Activated CD8-positive, alpha-beta memory T cell treated with anti-CD3 and anti-CD28 coated beads for 4 hours (primary cell): ENCODE data around the gene SS18L1.

Experiments used
- DNase-seq, 2 donors: peaks; one replicate each; pipeline ENCODE4 v3.0.0-alpha.2; 2020; ENCODE audit warnings: low read depth in 2 of 2

Gene SS18L1

GRCh38 chr20:62225820-62226635 is 82.5 kb downstream of the SS18L1 start:
- DNase-seq = no peak

DNA sequence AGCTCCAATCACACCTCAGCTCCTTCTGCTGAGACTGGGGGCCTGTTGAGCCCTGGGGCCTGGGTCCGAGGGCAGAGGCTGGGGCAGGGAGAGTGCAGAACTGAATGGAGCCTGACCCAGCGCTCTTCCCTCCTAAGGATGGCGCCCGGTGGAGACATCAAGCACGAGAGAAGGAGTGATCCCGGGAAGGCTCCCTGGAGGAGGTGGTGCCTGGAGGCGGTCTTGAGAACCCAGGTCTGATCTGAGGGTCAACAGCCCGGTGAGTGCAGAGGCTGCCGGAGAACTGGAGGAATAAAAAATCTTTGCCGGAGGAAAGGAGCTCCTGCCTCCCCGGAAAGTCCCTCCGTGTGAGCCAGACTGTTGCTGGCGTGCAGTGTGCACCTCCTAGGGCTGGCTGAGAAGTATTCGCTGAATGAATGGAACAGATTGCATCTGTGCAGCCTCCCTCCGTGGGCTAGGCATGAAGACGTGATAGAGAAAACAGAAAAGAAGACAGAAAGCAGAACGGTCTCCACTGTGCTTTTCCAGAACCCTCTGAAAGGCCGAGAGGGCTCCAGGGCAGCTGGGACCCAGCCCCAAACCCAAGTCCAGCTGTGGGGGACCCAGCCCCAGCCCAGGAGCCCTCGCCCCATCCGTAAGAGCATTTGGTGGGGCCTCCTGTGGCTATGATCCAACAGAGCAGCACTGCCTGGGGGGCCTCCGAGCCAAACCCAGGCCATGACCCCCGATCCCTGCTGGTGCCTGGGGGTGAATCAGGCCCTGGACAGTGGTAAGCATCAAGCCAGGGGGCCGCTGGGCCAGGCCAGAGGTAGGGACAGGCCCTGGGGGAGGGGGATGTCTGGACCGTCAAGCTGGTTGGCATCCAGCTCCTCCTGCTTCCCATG is 83.4 kb downstream of the SS18L1 start:
- no peak for DNase-seq

- no peak for DNase-seq
Observed at GRCh38 chr20:62227591-62227976, 84.0 kb downstream of the SS18L1 start.

DNA sequence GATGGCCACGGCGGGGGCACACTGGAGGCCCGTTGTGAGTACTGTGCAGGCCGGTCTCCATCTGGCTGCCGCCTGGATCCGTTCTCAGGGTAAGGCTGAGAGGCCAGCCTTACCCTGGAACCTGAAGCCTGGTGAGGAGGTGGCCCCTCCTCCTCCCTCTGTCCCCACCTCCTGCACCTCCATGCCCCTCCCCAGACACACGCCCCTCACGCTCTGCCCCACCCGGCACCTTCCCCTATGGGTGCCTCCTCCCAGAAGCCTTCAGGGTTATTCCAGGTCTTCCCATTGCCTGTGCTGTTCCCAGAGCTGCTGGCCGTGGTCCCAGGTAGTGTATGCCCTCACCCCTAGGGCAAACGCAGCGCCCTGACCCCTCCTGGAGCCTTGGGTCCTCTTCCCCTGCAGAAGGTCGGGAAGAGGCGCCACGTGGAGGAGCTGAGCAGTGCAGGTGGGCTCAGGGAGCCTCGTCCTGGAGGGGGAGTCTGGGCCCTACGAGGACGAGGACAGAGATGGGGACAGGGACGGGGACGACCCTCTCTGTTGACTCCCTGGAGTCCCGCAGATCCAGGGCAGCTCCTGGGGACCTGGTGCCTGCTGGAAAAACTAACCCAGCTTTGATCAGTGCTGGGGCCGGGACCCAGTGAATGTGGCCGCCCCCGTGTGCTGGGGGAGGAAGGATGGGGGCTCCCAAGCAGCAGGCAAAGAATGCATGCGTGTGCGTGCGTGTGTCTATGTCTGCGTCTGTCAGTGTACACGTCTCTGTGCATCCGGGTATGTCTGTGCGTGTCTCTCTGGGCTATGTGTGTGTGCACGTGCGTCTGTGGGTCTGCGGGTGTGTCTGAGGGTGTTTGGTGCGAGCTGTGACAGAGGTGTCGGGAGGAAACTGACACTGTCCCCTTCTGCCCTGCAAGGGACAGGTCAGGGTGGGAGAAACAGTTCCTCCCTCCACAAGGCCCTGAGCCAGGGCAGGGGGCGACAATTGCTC is 84.7 kb downstream of the SS18L1 start:
- no peak for DNase-seq

- no peak for DNase-seq
Observed at GRCh38 chr20:62228982-62229545, 85.5 kb downstream of the SS18L1 start.

DNA sequence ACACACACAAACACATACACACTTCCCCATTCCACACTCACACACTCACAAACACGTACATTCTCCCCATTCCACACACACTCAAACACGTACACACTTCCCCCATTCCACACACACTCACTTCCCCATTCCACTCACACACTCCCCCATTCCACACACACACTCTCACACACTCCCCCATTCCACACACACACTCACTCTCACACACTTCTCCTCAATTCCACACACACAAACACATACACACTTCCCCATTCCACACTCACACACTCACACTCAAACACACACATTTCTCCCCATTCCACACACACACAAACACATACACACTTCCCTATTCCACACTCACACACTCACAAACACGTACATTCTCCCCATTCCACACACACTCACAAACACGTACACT is 86.1 kb downstream of the SS18L1 start:
- no peak for DNase-seq

DNA sequence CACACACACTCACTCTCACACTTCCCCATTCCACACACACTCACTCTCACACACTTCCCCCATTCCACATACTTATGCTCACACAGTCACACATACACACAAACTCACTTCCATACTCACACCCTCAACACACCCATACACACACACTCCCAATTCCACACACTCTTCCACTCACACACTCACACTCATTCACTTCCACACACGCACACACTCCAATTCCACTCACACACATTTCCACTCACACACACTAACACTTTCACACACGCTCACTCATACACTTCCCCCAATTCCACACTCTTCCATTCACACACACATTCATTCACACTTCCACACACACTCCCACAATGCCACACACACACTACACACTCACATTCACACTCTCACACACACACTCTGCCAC is 86.7 kb downstream of the SS18L1 start:
- no peak for DNase-seq

DNA sequence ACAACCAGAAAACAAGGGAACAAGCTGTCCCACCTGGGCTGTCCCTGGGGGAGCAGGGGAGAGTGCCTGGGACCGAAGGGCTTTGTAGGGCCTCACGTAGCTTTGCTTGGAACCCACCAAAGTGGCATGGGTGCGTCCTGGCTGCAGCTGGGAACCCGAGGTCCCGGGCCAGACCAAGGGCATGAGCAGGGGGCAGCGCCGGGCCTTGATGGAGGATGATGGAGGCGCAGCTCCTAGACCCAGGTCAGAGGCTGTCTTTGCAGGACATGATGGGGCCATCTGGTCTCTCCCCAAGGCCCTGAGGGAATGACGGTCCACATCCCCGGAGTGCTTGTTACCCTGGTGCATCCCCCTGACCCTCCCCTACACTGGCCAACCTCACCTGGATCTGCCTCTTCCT is 87.1 kb downstream of the SS18L1 start:
- no peak for DNase-seq

DNA sequence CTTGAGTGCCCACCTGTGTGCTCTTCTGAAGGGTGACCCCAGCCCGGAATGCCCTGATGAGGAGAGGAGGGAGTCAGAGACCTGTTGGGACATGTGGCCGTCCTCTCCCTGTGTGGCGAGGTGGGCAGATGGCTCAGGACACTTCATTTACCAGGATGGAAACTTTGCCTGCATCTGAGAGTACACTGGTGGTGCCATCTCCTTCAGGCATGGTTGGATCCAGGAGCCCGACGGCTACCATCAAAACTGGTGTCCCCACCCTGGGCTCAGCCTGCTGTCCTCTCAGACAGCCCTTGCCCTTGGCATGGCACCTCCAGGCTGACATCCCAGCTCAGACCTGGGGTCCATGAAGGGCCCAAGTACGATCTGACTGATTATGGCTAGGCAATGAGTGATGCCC is 87.7 kb downstream of the SS18L1 start:
- no peak for DNase-seq
